ENCODE measurements around the gene POLR1B.
"Not testable (repeated sequence)": the region's sequence is repeated elsewhere in the genome, so short reads cannot be mapped to it uniquely, and the experiment has no call there.

The POLR1B gene

GRCh38 chr2:112603731-112604130 is 61.5 kb downstream of the POLR1B start:
- peaks cover 5% of the 10 kb centered on the region for H3K4me1 Mint-ChIP-seq (ENCODE audit: low read depth)
- H3K27ac Mint-ChIP-seq, result no peak overlapping the region
- H3K4me3 Mint-ChIP-seq, result no peak overlapping the region
- H3K36me3 Mint-ChIP-seq (ENCODE audit: low read depth), result no peaks in the 10 kb centered on the region
- H3K27me3 Mint-ChIP-seq, result no peaks in the 10 kb centered on the region
- H3K9me3 Mint-ChIP-seq, result no peaks in the 10 kb centered on the region
- peak; percentile 11 for DNase-seq

GRCh38 chr2:112604952-112605351 is 62.7 kb downstream of the POLR1B start:
- Mint-ChIP-seq H3K4me3 (no peak overlapping the region), H3K27ac (no peak overlapping the region), H3K4me1 (ENCODE audit: low read depth) (peaks cover 3% of the 10 kb centered on the region), H3K9me3 (no peaks in the 10 kb centered on the region), H3K27me3 (no peaks in the 10 kb centered on the region), H3K36me3 (ENCODE audit: low read depth) (no peaks in the 10 kb centered on the region)
- DNase-seq, result no peak

GRCh38 chr2:112605926-112606325 is 63.7 kb downstream of the POLR1B start:
- H3K27ac Mint-ChIP-seq, result no peak overlapping the region

DNA sequence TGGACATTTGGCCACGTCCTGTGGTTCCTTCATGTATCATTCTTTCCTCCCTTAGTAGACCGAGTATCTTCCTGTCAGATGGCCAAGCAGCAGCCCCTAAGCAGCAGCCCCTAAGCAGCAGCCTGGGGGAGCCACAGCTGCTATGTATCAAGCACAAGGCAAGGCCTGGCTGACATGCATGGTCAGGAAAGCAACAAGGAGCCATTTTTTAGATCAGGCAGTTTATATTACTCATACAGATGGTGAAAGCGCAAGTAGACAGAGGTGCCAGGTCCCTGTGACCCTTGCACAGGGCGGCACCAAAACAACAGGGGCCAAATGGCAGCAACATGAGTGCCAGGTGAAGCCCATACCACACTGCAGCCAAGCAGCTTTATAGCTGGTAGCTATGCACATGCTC is 64.3 kb downstream of the POLR1B start:
- DNase-seq, result peak; percentile 19
- H3K36me3 Mint-ChIP-seq (ENCODE audit: low read depth), result no peaks in the 10 kb centered on the region
- H3K4me3 Mint-ChIP-seq, result no peak overlapping the region
- H3K9me3 Mint-ChIP-seq, result no peaks in the 10 kb centered on the region
- no peaks in the 10 kb centered on the region for H3K4me1 Mint-ChIP-seq (ENCODE audit: low read depth)
- H3K27me3 Mint-ChIP-seq, result no peaks in the 10 kb centered on the region
- H3K27ac Mint-ChIP-seq, result no peak overlapping the region

More at GRCh38 chr2:112605926-112606325, 63.7 kb downstream of the POLR1B start:
- H3K27me3 Mint-ChIP-seq, result no peaks in the 10 kb centered on the region
- no peak overlapping the region for H3K4me3 Mint-ChIP-seq
- H3K9me3 Mint-ChIP-seq, result no peaks in the 10 kb centered on the region
- no peaks in the 10 kb centered on the region for H3K36me3 Mint-ChIP-seq (ENCODE audit: low read depth)
- no peaks in the 10 kb centered on the region for H3K4me1 Mint-ChIP-seq (ENCODE audit: low read depth)
- DNase-seq, result peak; percentile 0

DNA sequence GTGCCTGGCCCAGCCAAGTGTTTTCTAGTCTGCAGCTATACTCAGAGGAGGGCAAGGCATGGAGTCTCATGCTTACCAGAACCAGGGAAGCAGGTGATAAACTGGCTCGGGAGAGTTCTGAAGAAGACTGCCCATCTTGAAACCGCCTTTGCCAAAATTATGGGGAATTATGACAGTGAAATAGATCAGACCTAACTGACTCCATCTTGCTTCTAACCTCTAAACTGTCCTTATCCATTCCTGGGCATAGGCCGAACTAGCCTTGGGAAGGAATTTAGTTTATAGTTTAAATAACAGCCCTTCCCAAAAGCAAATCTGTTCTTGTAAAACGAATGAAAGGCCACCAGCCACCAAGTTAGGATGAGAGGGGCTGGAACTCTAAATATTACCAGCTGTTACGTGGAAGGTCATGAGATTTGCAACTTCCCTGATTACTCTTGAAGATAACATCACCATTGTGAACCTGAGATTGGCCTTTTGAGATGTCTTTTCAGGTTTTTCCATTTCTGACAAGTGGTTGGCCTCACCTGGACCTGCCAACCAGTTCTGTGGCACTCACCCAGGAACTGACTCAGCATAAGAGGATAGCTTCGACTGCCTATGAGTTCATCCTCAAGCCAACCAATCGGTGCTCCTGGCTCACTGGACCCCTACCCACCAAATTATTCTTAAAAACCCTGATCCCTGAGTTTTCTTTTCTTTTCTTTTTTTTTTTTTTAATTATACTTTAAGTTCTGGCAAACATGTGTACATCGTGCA is 65.6 kb downstream of the POLR1B start:
- Mint-ChIP-seq H3K27me3 (no peaks in the 10 kb centered on the region), H3K4me3 (no peak overlapping the region), H3K4me1 (ENCODE audit: low read depth) (no peaks in the 10 kb centered on the region), H3K27ac (no peak overlapping the region), H3K36me3 (ENCODE audit: low read depth) (no peaks in the 10 kb centered on the region), H3K9me3 (no peaks in the 10 kb centered on the region)
- DNase-seq, result peak; percentile 11

- H3K4me3 Mint-ChIP-seq; H3K9me3 Mint-ChIP-seq; H3K36me3 Mint-ChIP-seq (ENCODE audit: low read depth); H3K4me1 Mint-ChIP-seq (ENCODE audit: low read depth); H3K27ac Mint-ChIP-seq; H3K27me3 Mint-ChIP-seq; DNase-seq: not testable (repeated sequence)
Observed at GRCh38 chr2:112609320-112609719, 67.1 kb downstream of the POLR1B start.

- H3K4me3 Mint-ChIP-seq; H3K9me3 Mint-ChIP-seq; DNase-seq; H3K4me1 Mint-ChIP-seq (ENCODE audit: low read depth); H3K27me3 Mint-ChIP-seq; H3K27ac Mint-ChIP-seq; H3K36me3 Mint-ChIP-seq (ENCODE audit: low read depth): not testable (repeated sequence)
Observed at GRCh38 chr2:112612283-112612682, 70.0 kb downstream of the POLR1B start.

DNA sequence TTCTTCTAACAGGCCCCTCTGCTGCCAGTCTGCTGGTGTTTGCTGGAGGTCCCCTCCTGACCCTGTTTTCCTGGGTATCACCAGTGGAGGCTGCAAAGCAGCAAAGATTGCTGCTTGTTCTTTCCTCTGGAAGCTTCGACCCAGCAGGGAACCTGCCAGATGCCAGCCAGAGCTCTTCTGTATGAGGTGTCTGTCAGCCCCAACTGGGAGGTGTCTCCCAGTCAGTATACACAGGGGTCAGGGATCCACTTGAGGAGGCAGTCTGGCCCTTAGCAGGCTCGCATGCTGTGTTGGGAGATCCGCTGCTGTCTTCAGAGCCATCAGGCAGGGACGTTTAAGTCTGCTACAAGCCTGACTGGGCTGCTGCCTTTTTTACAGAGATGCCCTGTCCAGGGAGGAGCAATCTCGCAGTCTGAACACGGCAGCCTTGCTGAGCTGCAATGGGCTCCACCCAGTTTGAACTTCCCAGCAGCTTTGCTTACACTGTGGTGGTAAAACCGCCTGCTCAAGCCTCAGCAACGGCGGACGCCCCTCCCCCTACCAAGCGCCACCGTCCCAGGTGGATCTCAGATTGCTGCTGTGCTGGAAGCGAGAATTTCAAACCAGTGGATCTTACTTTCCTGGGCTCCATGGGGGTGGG is 72.1 kb downstream of the POLR1B start:
- H3K27me3 Mint-ChIP-seq, result no peaks in the 10 kb centered on the region
- no peak overlapping the region for H3K27ac Mint-ChIP-seq
- H3K9me3 Mint-ChIP-seq, result no peaks in the 10 kb centered on the region
- no peaks in the 10 kb centered on the region for H3K4me1 Mint-ChIP-seq (ENCODE audit: low read depth)
- no peaks in the 10 kb centered on the region for H3K36me3 Mint-ChIP-seq (ENCODE audit: low read depth)
- H3K4me3 Mint-ChIP-seq, result no peak overlapping the region
- no peak for DNase-seq

DNA sequence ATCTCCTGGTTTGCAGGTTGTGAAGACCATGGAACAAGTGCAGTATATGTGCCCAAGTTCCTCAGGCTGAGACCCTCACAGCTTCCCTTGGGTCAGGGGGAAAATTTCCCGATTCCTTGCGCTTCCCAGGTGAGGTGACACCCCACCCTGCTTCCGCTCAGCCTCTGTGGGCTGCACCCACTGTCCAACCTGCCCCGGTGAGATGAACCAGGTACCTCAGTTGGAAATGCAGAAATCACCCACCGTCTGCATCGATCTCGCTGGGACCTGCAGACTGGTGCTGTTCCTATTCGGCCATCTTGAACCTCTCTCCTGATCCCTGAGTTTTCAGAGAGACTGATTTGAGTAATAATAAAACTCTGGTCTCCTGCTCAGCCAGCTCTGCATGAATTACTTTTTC is 72.8 kb downstream of the POLR1B start:
- DNase-seq, result no peak
- H3K27ac Mint-ChIP-seq, result no peak overlapping the region
- no peak overlapping the region for H3K4me3 Mint-ChIP-seq
- no peaks in the 10 kb centered on the region for H3K27me3 Mint-ChIP-seq
- no peaks in the 10 kb centered on the region for H3K9me3 Mint-ChIP-seq
- H3K36me3 Mint-ChIP-seq (ENCODE audit: low read depth), result no peaks in the 10 kb centered on the region
- H3K4me1 Mint-ChIP-seq (ENCODE audit: low read depth), result no peaks in the 10 kb centered on the region

- H3K27ac Mint-ChIP-seq; DNase-seq; H3K4me3 Mint-ChIP-seq; H3K9me3 Mint-ChIP-seq; H3K4me1 Mint-ChIP-seq (ENCODE audit: low read depth); H3K36me3 Mint-ChIP-seq (ENCODE audit: low read depth); H3K27me3 Mint-ChIP-seq: not testable (repeated sequence)
Observed at GRCh38 chr2:112615798-112616197, 73.5 kb downstream of the POLR1B start.

DNA sequence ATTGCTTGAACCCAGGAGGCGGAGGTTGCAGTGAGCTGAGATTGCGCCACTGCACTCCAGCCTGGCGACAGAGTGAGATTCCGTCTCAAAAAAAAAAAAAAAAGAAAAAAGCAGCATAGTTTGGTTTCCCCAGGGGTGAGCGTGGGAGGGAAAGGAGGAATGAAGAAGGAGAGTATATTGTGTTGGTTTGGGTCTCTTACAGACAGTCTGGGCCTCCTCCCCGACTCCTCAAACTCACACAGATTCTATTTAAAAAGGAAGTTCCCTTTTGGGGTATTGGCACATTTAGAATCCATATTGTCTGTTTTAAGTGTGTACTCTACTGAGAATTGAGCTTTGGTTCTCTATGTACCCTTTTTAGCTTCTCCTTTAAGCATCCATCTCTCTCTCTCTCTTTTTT is 76.1 kb downstream of the POLR1B start:
- DNase-seq, result no peak
- Mint-ChIP-seq H3K4me3 (no peak overlapping the region), H3K9me3 (no peaks in the 10 kb centered on the region), H3K27me3 (no peaks in the 10 kb centered on the region), H3K4me1 (ENCODE audit: low read depth) (no peaks in the 10 kb centered on the region), H3K27ac (no peak overlapping the region), H3K36me3 (ENCODE audit: low read depth) (no peaks in the 10 kb centered on the region)

DNA sequence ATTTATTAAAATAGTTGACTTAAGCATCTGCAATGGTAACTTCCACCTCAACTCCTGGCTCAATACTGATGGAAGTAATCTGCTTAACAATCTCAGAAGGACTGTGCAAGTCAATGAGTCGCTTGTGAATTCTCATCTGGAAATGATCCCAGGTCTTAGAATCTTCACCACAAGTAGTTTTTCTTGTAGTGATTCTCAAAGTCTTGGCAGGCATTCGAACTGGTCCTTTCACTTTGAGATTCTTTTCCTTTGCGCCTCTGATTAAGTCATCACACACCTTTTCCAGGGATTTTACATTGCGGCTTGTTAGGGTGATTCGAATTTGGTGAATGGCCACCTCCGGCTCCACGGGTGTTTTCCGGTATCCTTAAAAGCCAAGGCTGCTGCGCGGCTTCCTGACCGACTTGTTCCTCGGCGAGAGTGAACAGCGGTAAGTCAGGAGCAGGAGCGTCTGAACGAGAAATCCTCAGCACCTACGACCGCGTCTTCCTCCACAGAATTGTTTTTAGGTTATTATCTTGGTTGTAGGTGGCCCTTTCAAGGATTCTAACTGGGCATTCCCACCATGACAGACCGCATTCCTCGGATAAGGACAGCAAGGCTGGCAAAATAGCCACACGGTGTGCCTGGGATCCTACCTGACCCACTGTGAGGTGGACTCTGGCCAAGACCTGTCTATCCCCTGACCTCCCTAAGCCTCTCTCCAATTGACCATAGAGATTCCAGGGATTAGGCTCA is 79.7 kb downstream of the POLR1B start:
- no peaks in the 10 kb centered on the region for H3K27me3 Mint-ChIP-seq
- no peaks in the 10 kb centered on the region for H3K36me3 Mint-ChIP-seq (ENCODE audit: low read depth)
- H3K4me1 Mint-ChIP-seq (ENCODE audit: low read depth), result peaks cover 28% of the 10 kb centered on the region
- H3K27ac Mint-ChIP-seq, result no peak overlapping the region
- DNase-seq, result peak; percentile 11
- no peak overlapping the region for H3K4me3 Mint-ChIP-seq
- no peaks in the 10 kb centered on the region for H3K9me3 Mint-ChIP-seq

DNA sequence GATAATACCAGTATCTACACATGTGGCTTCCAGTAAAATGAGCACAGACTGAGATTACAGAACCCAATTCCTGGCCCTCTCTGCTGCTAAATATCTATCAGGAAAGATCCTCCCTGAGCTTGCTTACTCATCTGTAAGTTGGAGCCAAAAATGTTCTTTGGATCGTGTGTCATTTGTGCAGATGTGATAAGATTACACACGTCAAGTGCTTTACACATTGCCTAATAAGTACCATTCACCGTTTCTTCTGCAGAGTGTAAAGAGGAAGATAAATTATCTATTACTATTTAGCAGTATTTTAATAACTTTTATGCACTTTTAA is 80.2 kb downstream of the POLR1B start:
- H3K27me3 Mint-ChIP-seq, result no peaks in the 10 kb centered on the region
- DNase-seq, result no peak
- H3K36me3 Mint-ChIP-seq (ENCODE audit: low read depth), result no peaks in the 10 kb centered on the region

GRCh38 chr2:112623913-112624777 is 81.9 kb downstream of the POLR1B start:
- H3K36me3 Mint-ChIP-seq (ENCODE audit: low read depth), result no peaks in the 10 kb centered on the region
- H3K4me1 Mint-ChIP-seq (ENCODE audit: low read depth), result peaks cover 44% of the 10 kb centered on the region
- peak overlapping the region; percentile 76 for H3K27ac Mint-ChIP-seq
- DNase-seq, result peak; percentile 74
- H3K9me3 Mint-ChIP-seq, result no peaks in the 10 kb centered on the region
- H3K27me3 Mint-ChIP-seq, result no peaks in the 10 kb centered on the region
- no peak overlapping the region for H3K4me3 Mint-ChIP-seq

More for the DNA sequence above, 80.2 kb downstream of the POLR1B start:
- no peak overlapping the region for H3K4me3 Mint-ChIP-seq
- H3K27ac Mint-ChIP-seq, result no peak overlapping the region
- no peaks in the 10 kb centered on the region for H3K9me3 Mint-ChIP-seq
- H3K4me1 Mint-ChIP-seq (ENCODE audit: low read depth), result peaks cover 33% of the 10 kb centered on the region

Data from activated T-cell treated with anti-CD3 and anti-CD28 coated beads, Interleukin-2, amount 50 U/mL, for 24 hours (primary cell).